SU-DHL-6 (cell line): ENCODE measurements around the gene CSF2.

Source experiments
- CTCF ChIP-seq: fragments of 200-600 bp; sonication (generic); IDR thresholded peaks from one replicate; pipeline ENCODE4 v1.5.1; 2017; ENCODE audit warnings: antibody characterized with exemption, mild to moderate bottlenecking, low read length, moderate library complexity; ENCODE audit not compliant: insufficient read depth, poor library complexity, severe bottlenecking
- EZH2phosphoT487 ChIP-seq: fragments of 200-600 bp; sonication (generic), shearing (Covaris generic); conservative IDR thresholded peaks from 2 replicates; pipeline ENCODE4 v1.6.1; 2018; ENCODE audit warnings: mild to moderate bottlenecking, antibody characterized with exemption, low read length, moderate library complexity, mixed read lengths

- TF ChIP-seq CTCF (no peak), EZH2phosphoT487 (no peak)
Measured at GRCh38 chr5:132056610-132057497, 16.7 kb upstream of the CSF2 start.
